ENCODE measurements around the gene C3orf70.

C3orf70 gene

GRCh38 chr3:185046603-185047002 lies 106.3 kb downstream of the C3orf70 start:
- FAIRE-seq, result no peak

- no peak for FAIRE-seq
Measured at GRCh38 chr3:185046164-185046515, 106.7 kb downstream of the C3orf70 start.

- FAIRE-seq, result no peak
Measured at GRCh38 chr3:185042312-185043050, 110.4 kb downstream of the C3orf70 start.

- no peak for FAIRE-seq
Measured at GRCh38 chr3:185041540-185041939, 111.3 kb downstream of the C3orf70 start.

- no peak for FAIRE-seq
Measured at GRCh38 chr3:185040425-185040824, 112.4 kb downstream of the C3orf70 start.

GRCh38 chr3:185037801-185038200 lies 115.1 kb downstream of the C3orf70 start:
- FAIRE-seq, result no peak

- no peak for FAIRE-seq
Measured at GRCh38 chr3:185030951-185031350, 121.9 kb downstream of the C3orf70 start.

- no peak for FAIRE-seq
Measured at GRCh38 chr3:185030399-185030798, 122.5 kb downstream of the C3orf70 start.

GRCh38 chr3:185029086-185029485 lies 123.8 kb downstream of the C3orf70 start:
- no peak for FAIRE-seq

GRCh38 chr3:185028121-185028520 lies 124.7 kb downstream of the C3orf70 start:
- FAIRE-seq, result no peak
